ENCODE results near the gene TCAF1.
"Not testable (repeated sequence)": the region's sequence is repeated elsewhere in the genome, so short reads cannot be mapped to it uniquely, and the experiment has no call there.

- not testable (repeated sequence) for TF ChIP-seq POLR2A (IDR thresholded peaks at IDR 0.05; ENCODE audit: low read depth, low read length); CTCF (IDR thresholded peaks at IDR 0.05; ENCODE audit: extremely low read depth in 1 of 2, insufficient read depth in 1 of 2, low read depth in 1 of 2, low read length in 2 of 2); EZH2 (IDR thresholded peaks at IDR 0.05; ENCODE audit: borderline replicate concordance, low read depth, low read length, severe bottlenecking); MYC (IDR thresholded peaks at IDR 0.05; ENCODE audit: low read depth, low read length); POLR2AphosphoS5 (IDR thresholded peaks at IDR 0.05; ENCODE audit: insufficient read depth, low read depth, low read length)
Measured at GRCh38 chr7:143824295-143825135, 77.5 kb downstream of the TCAF1 start.
